Liver (tissue), 9 donors: ENCODE measurements around the gene IGLL5. TPM values are rescaled to one million over a fixed set of nuclear protein-coding genes. Genes with fewer than 3 reads are reported as not detected.

Source experiments
- DNase-seq: peaks from one replicate; pipeline ENCODE4 v3.0.0-alpha.2; 2017; ENCODE audit warnings: low spot score
- H3K27ac ChIP-seq, 2 donors: one replicate each; pipeline ENCODE4 v1.7.0; 2013; ENCODE audit warnings: inconsistent platforms in 2 of 2, low read length in 2 of 2, control low read depth in 1 of 2, low read depth in 1 of 2, mild to moderate bottlenecking in 1 of 2
- H3K27me3 ChIP-seq, 4 donors: one replicate each; pipeline versions ENCODE4 v1.6.1 to v1.7.0; 2013; ENCODE audit warnings: low read length in 3 of 4, inconsistent platforms in 1 of 4, mild to moderate bottlenecking in 1 of 4, moderate library complexity in 1 of 4; ENCODE audit not compliant: control insufficient read depth in 4 of 4, insufficient read depth in 4 of 4
- H3K36me3 ChIP-seq, 4 donors: one replicate each; pipeline versions ENCODE4 v1.6.1 to v1.7.0; 2013; ENCODE audit warnings: low read length in 3 of 4, mild to moderate bottlenecking in 3 of 4, low read depth in 1 of 4, moderate library complexity in 1 of 4; ENCODE audit not compliant: control insufficient read depth in 4 of 4, insufficient read depth in 3 of 4
- H3K4me1 ChIP-seq, 4 donors: one replicate each; pipeline versions ENCODE4 v1.6.1 to v1.7.0; 2013; ENCODE audit warnings: low read length in 3 of 4, mild to moderate bottlenecking in 3 of 4, moderate library complexity in 1 of 4; ENCODE audit not compliant: control insufficient read depth in 4 of 4, insufficient read depth in 4 of 4
- H3K4me3 ChIP-seq, 3 donors: one replicate each; pipeline versions ENCODE4 v1.6.1 to v1.7.0; 2013; ENCODE audit warnings: low read length in 3 of 3, control low read depth in 1 of 3, low read depth in 1 of 3, mild to moderate bottlenecking in 1 of 3
- H3K9ac ChIP-seq, 2 donors: one replicate each; pipeline ENCODE4 v1.7.0; 2013; ENCODE audit warnings: low read length in 2 of 2, mild to moderate bottlenecking in 2 of 2, moderate library complexity in 2 of 2, control low read depth in 1 of 2, low read depth in 1 of 2
- H3K9me3 ChIP-seq, 4 donors: one replicate each; pipeline versions ENCODE4 v1.6.1 to v1.7.0; 2013; ENCODE audit warnings: low read length in 3 of 4; ENCODE audit not compliant: control insufficient read depth in 4 of 4
- CTCF ChIP-seq: fragments of 150-350 bp; IDR thresholded peaks from 2 replicates; pipeline ENCODE4 v1.5.1; 2017; ENCODE audit warnings: improper control_type of control experiment, low read depth, low read length; ENCODE audit not compliant: missing input control
- EGR1 ChIP-seq, 2 donors: IDR thresholded peaks; 2 replicates each; pipeline ENCODE4 v1.6.1; 2016 to 2018; ENCODE audit warnings: antibody characterized with exemption in 2 of 2, low read depth in 2 of 2
- FOXA1 ChIP-seq: IDR thresholded peaks from 2 replicates; pipeline ENCODE4 v1.6.1; 2016; ENCODE audit warnings: antibody characterized with exemption
- FOXA2 ChIP-seq: IDR thresholded peaks from 2 replicates; pipeline ENCODE4 v1.6.1; 2016; ENCODE audit warnings: antibody characterized with exemption
- GABPA ChIP-seq, 2 donors: IDR thresholded peaks in 1 of 2; conservative IDR thresholded peaks in 1 of 2; 2 replicates each; pipeline ENCODE4 v1.6.1; 2016; ENCODE audit warnings: antibody characterized with exemption in 2 of 2, mild to moderate bottlenecking in 1 of 2, moderate library complexity in 1 of 2
- HNF4A ChIP-seq, 2 donors: conservative IDR thresholded peaks; 2 replicates each; pipeline ENCODE4 v1.6.1; 2016; ENCODE audit warnings: antibody characterized with exemption in 2 of 2, mild to moderate bottlenecking in 2 of 2
- HNF4G ChIP-seq: IDR thresholded peaks from 2 replicates; pipeline ENCODE4 v1.6.1; 2016; ENCODE audit warnings: antibody characterized with exemption
- JUND ChIP-seq, 2 donors: IDR thresholded peaks; 2 replicates each; pipeline ENCODE4 v1.6.1; 2016; ENCODE audit warnings: antibody characterized with exemption in 2 of 2
- MAX ChIP-seq: IDR thresholded peaks from 2 replicates; pipeline ENCODE4 v1.6.1; 2016; ENCODE audit warnings: antibody characterized with exemption
- NR2F2 ChIP-seq: IDR thresholded peaks from 2 replicates; pipeline ENCODE4 v1.6.1; 2016; ENCODE audit warnings: antibody characterized with exemption
- RAD21 ChIP-seq, 2 donors: IDR thresholded peaks; 2 replicates each; pipeline ENCODE4 v1.6.1; 2016; ENCODE audit warnings: antibody characterized with exemption in 2 of 2, mild to moderate bottlenecking in 2 of 2
- REST ChIP-seq: IDR thresholded peaks from 2 replicates; pipeline ENCODE4 v1.6.1; 2016; ENCODE audit warnings: antibody characterized with exemption, mild to moderate bottlenecking
- RXRA ChIP-seq, 2 donors: IDR thresholded peaks; 2 replicates each; pipeline ENCODE4 v1.6.1; 2017 to 2018; ENCODE audit warnings: antibody characterized with exemption in 2 of 2, mild to moderate bottlenecking in 1 of 2
- SP1 ChIP-seq: IDR thresholded peaks from 2 replicates; pipeline ENCODE4 v1.6.1; 2018; ENCODE audit warnings: antibody characterized with exemption, mild to moderate bottlenecking
- TAF1 ChIP-seq: conservative IDR thresholded peaks from 2 replicates; pipeline ENCODE4 v1.6.1; 2016; ENCODE audit warnings: antibody characterized with exemption, mild to moderate bottlenecking
- YY1 ChIP-seq: IDR thresholded peaks from 2 replicates; pipeline ENCODE4 v1.6.1; 2016; ENCODE audit warnings: antibody characterized with exemption, mild to moderate bottlenecking
- ZBTB33 ChIP-seq: IDR thresholded peaks from 2 replicates; pipeline ENCODE4 v1.6.1; 2016; ENCODE audit warnings: antibody characterized with exemption
- WGBS: extraction: QIAGEN DNeasy Blood & Tissue Kit; methylation state at CpG from one replicate; pipeline ENCODE4 v1.1.7; 2013; 5-methylcytosine and 5-hydroxymethylcytosine counted together
- polyA plus RNA-seq, 2 donors: library from polyadenylated mRNA; stranded (reverse) in 1 of 2; unstranded in 1 of 2; fragments of 200-250 nt in 1 of 2; fragments of >200 nt in 1 of 2; fragmentation: Nextera tagmentation in 1 of 2; extraction: Ambion mirVana in 1 of 2; gene quantifications; one replicate each; pipeline versions ENCODE4 v1.2.1 to v1.2.3, GENCODE V29; 2013 to 2015
- total RNA-seq, 2 donors: library from RNA; depleted of rRNA; stranded (reverse); fragments of >200 nt; gene quantifications; one replicate each; pipeline ENCODE4 v1.2.3, GENCODE V29; 2014
- TF ChIP-seq, protein P1 (sequence below): IDR thresholded peaks from 2 replicates; pipeline ENCODE4 v1.6.1; 2016; ENCODE audit warnings: antibody characterized with exemption
- donor health status: healthy.
- donor health status: healthy.
- donor health status: healthy.
- donor health status: healthy.
- donor health status: healthy.

The IGLL5 gene
- total and polyA plus RNA-seq, 4 donors = 1.3 to 13.4 (median 3.4) TPM

DNA sequence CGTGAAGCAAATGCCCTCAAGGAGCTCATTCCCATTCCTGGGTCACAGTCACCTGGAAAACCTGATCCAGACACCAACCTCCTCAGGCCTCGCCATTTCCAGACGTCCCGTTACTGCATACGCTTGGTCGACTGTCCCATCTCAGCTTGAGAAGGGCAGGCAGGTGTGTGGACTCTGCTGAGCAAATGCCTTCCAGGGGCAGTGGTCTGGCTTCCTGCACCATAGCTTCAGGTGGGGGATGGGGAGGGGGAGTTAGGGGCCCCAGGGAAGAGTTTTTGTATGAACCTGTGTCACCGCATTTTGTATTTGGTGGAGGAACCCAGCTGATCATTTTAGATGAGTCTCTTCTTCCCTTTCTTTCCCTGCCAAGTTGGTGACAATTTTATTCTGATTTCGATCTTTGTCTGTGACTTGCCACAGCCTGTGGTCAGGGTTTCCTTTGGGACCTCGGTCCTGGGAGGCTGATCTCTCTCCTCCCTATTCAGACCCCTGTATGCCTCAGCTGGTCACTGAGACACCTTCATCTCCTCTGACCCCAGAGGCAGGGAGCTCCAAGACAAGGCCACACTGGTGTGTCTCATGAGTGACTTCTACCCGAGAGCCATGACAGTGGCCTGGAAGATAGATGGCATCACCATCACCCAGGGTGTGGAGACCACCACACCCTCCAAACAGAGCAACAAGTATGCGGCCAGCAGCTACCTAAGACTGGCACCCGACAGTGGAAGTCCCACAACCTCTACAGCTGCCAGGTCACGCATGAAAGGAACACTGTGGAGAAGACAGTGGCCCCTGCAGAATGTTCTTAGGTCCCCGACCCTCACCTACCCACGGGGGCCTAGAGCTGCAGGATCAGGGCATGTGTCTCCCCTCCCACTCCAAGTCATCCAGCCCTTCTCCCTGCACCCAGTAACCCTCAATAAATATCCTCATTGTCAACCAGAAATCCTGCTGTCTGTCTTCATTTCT is 22.9 kb downstream of the IGLL5 start:
- H3K27ac ChIP-seq = no peak overlapping the region
- WGBS = 75% methylated on average over 15 of the region's 15 CpGs
- H3K36me3 ChIP-seq = no peaks in the 10 kb centered on the region
- H3K9ac ChIP-seq = no peak overlapping the region
- no peak for DNase-seq
- TF ChIP-seq RAD21 (IDR thresholded peaks at IDR 0.05) (no peak), YY1 (no peak), HNF4G (no peak), EGR1 (IDR thresholded peaks at IDR 0.05; ENCODE audit: low read depth in 2 of 2) (no peak), RXRA (IDR thresholded peaks at IDR 0.05) (no peak), GABPA (IDR thresholded peaks at IDR 0.05 in 1 of 2, conservative IDR thresholded peaks at IDR 0.05 in 1 of 2) (no peak), JUND (IDR thresholded peaks at IDR 0.05) (no peak), FOXA2 (no peak)
- no peaks in the 10 kb centered on the region for H3K4me1 ChIP-seq
- no peak overlapping the region for H3K4me3 ChIP-seq
- H3K9me3 ChIP-seq = no peaks in the 10 kb centered on the region
- H3K27me3 ChIP-seq = peaks cover 0 to 3% (median 0%) of the 10 kb centered on the region in 4 donors

GRCh38 chr22:22911327-22912134 is 23.9 kb downstream of the IGLL5 start:
- Histone ChIP-seq H3K27me3 (peaks cover 0 to 3% (median 0%) of the 10 kb centered on the region in 4 donors), H3K4me3 (no peak overlapping the region), H3K9me3 (no peaks in the 10 kb centered on the region), H3K9ac (no peak overlapping the region), H3K27ac (no peak overlapping the region), H3K36me3 (no peaks in the 10 kb centered on the region), H3K4me1 (no peaks in the 10 kb centered on the region)
- WGBS = 73% methylated on average over 15 of the region's 15 CpGs
- TF ChIP-seq RAD21 (IDR thresholded peaks at IDR 0.05) = no peak
- no peak for TF ChIP-seq RXRA (IDR thresholded peaks at IDR 0.05)
- TF ChIP-seq CTCF = no peak
- no peak for TF ChIP-seq ZBTB33
- TF ChIP-seq HNF4A (conservative IDR thresholded peaks at IDR 0.05) = no peak
- no peak for TF ChIP-seq SP1
- TF ChIP-seq TAF1 = no peak
- TF ChIP-seq GABPA (IDR thresholded peaks at IDR 0.05 in 1 of 2, conservative IDR thresholded peaks at IDR 0.05 in 1 of 2) = no peak
- TF ChIP-seq NR2F2 = no peak
- no peak for TF ChIP-seq MAX
- no peak for TF ChIP-seq FOXA1
- no peak for TF ChIP-seq EGR1 (IDR thresholded peaks at IDR 0.05; ENCODE audit: low read depth in 2 of 2)
- no peak for TF ChIP-seq REST
- TF ChIP-seq, protein P1, sequence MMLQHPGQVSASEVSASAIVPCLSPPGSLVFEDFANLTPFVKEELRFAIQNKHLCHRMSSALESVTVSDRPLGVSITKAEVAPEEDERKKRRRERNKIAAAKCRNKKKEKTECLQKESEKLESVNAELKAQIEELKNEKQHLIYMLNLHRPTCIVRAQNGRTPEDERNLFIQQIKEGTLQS = no peak
- TF ChIP-seq JUND (IDR thresholded peaks at IDR 0.05) = no peak
- no peak for TF ChIP-seq YY1
- TF ChIP-seq FOXA2 = no peak
- no peak for TF ChIP-seq HNF4G
- DNase-seq = no peak
